Heart left ventricle (tissue), 16 donors: ENCODE measurements around the gene SMPD3. TPM values are rescaled to one million over a fixed set of nuclear protein-coding genes. Genes with fewer than 3 reads are reported as not detected.

ENCODE experiments used
- ATAC-seq, 4 donors: fragments of 200-7000 bp; cut with Tn5 transposase; one replicate each; pipeline ENCODE4 v1.9.1; 2020 to 2022; ENCODE audit warnings: moderate library complexity in 4 of 4, mild to moderate bottlenecking in 3 of 4, moderate number of reproducible peaks in 1 of 4
- DNase-seq, 5 donors: peaks; one replicate each; pipeline ENCODE4 v3.0.0-alpha.2; 2020
- H3K27ac ChIP-seq, 12 donors: fragments of 200-600 bp; sonication (generic) in 4 of 12; one replicate each; pipeline versions ENCODE4 v1.5.0 to v1.8.0; 2016 to 2022; ENCODE audit warnings: mild to moderate bottlenecking in 2 of 12
- H3K27me3 ChIP-seq, 9 donors: fragments of 200-600 bp; sonication (generic) in 2 of 9; one replicate each; pipeline versions ENCODE4 v1.5.1 to v1.8.0; 2016 to 2022; ENCODE audit warnings: mild to moderate bottlenecking in 3 of 9
- H3K36me3 ChIP-seq, 9 donors: fragments of 200-600 bp; sonication (generic) in 2 of 9; one replicate each; pipeline versions ENCODE4 v1.5.0 to v1.8.0; 2018 to 2022; ENCODE audit warnings: mild to moderate bottlenecking in 2 of 9
- H3K4me1 ChIP-seq, 12 donors: fragments of 200-600 bp; sonication (generic) in 4 of 12; one replicate each; pipeline versions ENCODE4 v1.5.0 to v1.8.0; 2016 to 2022; ENCODE audit warnings: mild to moderate bottlenecking in 3 of 12
- H3K4me3 ChIP-seq, 12 donors: fragments of 200-600 bp; sonication (generic) in 4 of 12; one replicate each; pipeline versions ENCODE4 v1.5.0 to v1.8.0; 2017 to 2022; ENCODE audit warnings: mild to moderate bottlenecking in 9 of 12, moderate library complexity in 4 of 12
- H3K9me3 ChIP-seq, 12 donors: fragments of 200-600 bp; sonication (generic) in 4 of 12; one replicate each; pipeline versions ENCODE4 v1.5.0 to v1.8.0; 2016 to 2022; ENCODE audit warnings: mild to moderate bottlenecking in 1 of 12
- POLR2A ChIP-seq, 2 donors: fragments of 450-650 bp; IDR thresholded peaks; one replicate each; pipeline ENCODE4 v1.6.1; 2017; ENCODE audit warnings: antibody characterized with exemption in 2 of 2, mild to moderate bottlenecking in 2 of 2, moderate library complexity in 2 of 2
- WGBS, 4 donors: extraction: QIAGEN DNeasy Blood & Tissue Kit in 2 of 4; methylation state at CpG; one replicate each; pipeline versions ENCODE4 v1.1.5 to v1.1.7; 2013 to 2018; 5-methylcytosine and 5-hydroxymethylcytosine counted together
- intact Hi-C, 10 donors: fragments of 100-400 bp; cut with DNase I; formaldehyde crosslinking; loops; one replicate each; pipeline versions ENCODE4 v1.11.1 to v1.14.2; 2022
- polyA plus RNA-seq, 2 donors: library from polyadenylated mRNA; stranded (reverse); fragments of 200-250 nt; gene quantifications; one replicate each; pipeline ENCODE4 v1.2.3, GENCODE V29; 2013
- total RNA-seq, 9 donors: library from RNA; depleted of rRNA in 2 of 9; stranded (reverse); fragments of >200 nt in 2 of 9; fragmentation: NEBNext Ultra II Directional in 3 of 9; extraction: Animal tissue kit (Norgen Biotek cat#: 25700) in 3 of 9; gene quantifications; one replicate each; pipeline versions ENCODE4 v1.1.0 to v1.2.4, GENCODE V29; 2016 to 2023
- TF ChIP-seq, protein P1 (sequence below), 12 donors: fragments of 200-600 bp; sonication (generic) in 4 of 12; IDR thresholded peaks; one replicate each; pipeline versions ENCODE4 v1.5.0 to v1.8.0; 2018 to 2022; ENCODE audit warnings: antibody characterized with exemption in 12 of 12, mild to moderate bottlenecking in 5 of 12
- donor health status: ischemic (EF 13 %, LVEDD 7.1; RV severe dilation, severe dysfunction).
- donor health status: healthy with polysubstance abuse.
- donor health status: DM: no; HTN: yes; CAD: no.
- donor health status: DM: no; HTN: no; CAD: no.
- donor health status: ischemic (EF 25% LVEDD 6.9; RV normal size, moderate dysfunction).
- donor health status: ischemic (EF 25% LVEDD 5.7; RV mildly dilated, moderate dysfunction).
- donor health status: healthy.
- donor health status: DM: yes; HTN: yes; CAD: no.
- donor health status: ischemic (EF 35%, LVEDD 5.7; RV mildly dilated, moderate dysfunction).
- donor health status: nonischemic (EF 11% LVEDD 7.7; RV severe dilation, severe dysfunction).
- donor health status: DM: yes; HTN: yes; CAD: no.
- donor health status: PGD.
- donor health status: ischemic (EF 29% LVEDD 5.4; RV normal size, mild dysfunction).
- donor health status: nonischemic (EF 23%, LVEDD 6.1; RV moderate dilation, normal function).

Gene SMPD3
- total and polyA plus RNA-seq, 11 donors, result 0.07 to 14.4 (median 0.17) TPM; not detected in 3

DNA sequence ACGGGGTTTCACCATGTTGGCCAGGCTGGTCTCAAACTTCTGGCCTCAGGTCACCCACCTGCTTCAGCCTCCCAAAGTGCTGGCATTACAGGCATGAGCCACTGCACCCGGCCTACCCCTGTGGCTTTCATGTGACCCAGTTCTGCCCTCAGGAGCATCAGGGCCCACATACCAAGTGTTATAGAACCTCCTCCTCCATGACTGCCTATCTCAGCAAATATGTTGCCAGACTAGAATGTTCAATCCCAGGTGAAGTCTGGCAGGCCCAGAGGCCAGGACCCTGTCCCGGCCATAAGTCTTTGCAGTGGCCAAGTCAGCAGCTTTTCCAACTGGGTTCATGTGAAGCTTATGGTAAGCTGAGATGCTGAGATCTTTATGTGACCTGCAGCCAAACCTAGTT is 9.8 kb upstream of the SMPD3 start:
- H3K27ac ChIP-seq, result no peak overlapping the region
- WGBS, 4 donors, result 90 to 99% (median 95%) methylated on average over 3 of the region's 3 CpGs
- no peak for TF ChIP-seq POLR2A (IDR thresholded peaks at IDR 0.05)
- TF ChIP-seq, protein P1, sequence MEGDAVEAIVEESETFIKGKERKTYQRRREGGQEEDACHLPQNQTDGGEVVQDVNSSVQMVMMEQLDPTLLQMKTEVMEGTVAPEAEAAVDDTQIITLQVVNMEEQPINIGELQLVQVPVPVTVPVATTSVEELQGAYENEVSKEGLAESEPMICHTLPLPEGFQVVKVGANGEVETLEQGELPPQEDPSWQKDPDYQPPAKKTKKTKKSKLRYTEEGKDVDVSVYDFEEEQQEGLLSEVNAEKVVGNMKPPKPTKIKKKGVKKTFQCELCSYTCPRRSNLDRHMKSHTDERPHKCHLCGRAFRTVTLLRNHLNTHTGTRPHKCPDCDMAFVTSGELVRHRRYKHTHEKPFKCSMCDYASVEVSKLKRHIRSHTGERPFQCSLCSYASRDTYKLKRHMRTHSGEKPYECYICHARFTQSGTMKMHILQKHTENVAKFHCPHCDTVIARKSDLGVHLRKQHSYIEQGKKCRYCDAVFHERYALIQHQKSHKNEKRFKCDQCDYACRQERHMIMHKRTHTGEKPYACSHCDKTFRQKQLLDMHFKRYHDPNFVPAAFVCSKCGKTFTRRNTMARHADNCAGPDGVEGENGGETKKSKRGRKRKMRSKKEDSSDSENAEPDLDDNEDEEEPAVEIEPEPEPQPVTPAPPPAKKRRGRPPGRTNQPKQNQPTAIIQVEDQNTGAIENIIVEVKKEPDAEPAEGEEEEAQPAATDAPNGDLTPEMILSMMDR (IDR thresholded peaks at IDR 0.05), result no peak
- H3K4me3 ChIP-seq, result no peak overlapping the region
- H3K36me3 ChIP-seq, result no peaks in the 10 kb centered on the region
- no peak for DNase-seq
- H3K4me1 ChIP-seq, result no peaks in the 10 kb centered on the region
- ATAC-seq, result no peak
- peaks cover 0 to 2% (median 0%) of the 10 kb centered on the region in 9 donors for H3K27me3 ChIP-seq
- intact Hi-C loops, result no loop called here
- peaks cover 0 to 6% (median 0%) of the 10 kb centered on the region in 12 donors for H3K9me3 ChIP-seq

DNA sequence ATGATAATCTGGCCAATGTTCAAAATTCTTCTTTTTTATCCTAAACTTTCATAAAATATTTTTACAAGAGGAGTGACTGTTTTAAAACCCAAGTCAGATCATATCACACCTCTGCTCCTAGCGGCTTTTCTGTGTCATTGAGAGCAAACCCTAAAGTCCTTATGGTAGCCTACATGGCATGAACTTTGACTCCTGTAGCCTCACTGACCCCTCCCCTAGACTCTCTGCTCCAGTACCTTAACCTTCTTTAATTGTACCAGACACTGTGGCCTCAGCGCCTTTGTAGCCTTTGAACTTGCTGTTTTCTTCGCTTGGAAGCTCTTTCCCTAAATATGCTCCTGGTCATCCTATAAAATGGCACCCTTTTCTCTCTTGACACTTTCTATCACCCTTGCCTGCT is 7.3 kb upstream of the SMPD3 start:
- Histone ChIP-seq H3K27me3 (peaks cover 0 to 1% (median 0%) of the 10 kb centered on the region in 9 donors), H3K4me3 (no peak overlapping the region), H3K36me3 (no peaks in the 10 kb centered on the region), H3K27ac (no peak overlapping the region), H3K9me3 (no peaks in the 10 kb centered on the region), H3K4me1 (no peaks in the 10 kb centered on the region)
- TF ChIP-seq POLR2A (IDR thresholded peaks at IDR 0.05), result no peak
- intact Hi-C loops, result no loop called here
- DNase-seq, result no peak
- no peak for ATAC-seq
- 91 to 94% (median 93%) methylated on average over 3 of the region's 3 CpGs for WGBS, 4 donors

- DNase-seq (no peak), ATAC-seq (no peak)
- H3K27me3 ChIP-seq, result no peaks in the 10 kb centered on the region
- intact Hi-C loops, result no loop called here
- H3K4me3 ChIP-seq, result no peak overlapping the region
- H3K27ac ChIP-seq, result no peak overlapping the region
- H3K9me3 ChIP-seq, result no peaks in the 10 kb centered on the region
- WGBS, 4 donors, result 58 to 70% (median 68%) methylated on average over 5 of the region's 5 CpGs
- no peaks in the 10 kb centered on the region for H3K36me3 ChIP-seq
- TF ChIP-seq, protein P1 (IDR thresholded peaks at IDR 0.05), result no peak
- no peak for TF ChIP-seq POLR2A (IDR thresholded peaks at IDR 0.05)
- no peaks in the 10 kb centered on the region for H3K4me1 ChIP-seq
Measured at GRCh38 chr16:68454920-68455435, 6.7 kb upstream of the SMPD3 start.

DNA sequence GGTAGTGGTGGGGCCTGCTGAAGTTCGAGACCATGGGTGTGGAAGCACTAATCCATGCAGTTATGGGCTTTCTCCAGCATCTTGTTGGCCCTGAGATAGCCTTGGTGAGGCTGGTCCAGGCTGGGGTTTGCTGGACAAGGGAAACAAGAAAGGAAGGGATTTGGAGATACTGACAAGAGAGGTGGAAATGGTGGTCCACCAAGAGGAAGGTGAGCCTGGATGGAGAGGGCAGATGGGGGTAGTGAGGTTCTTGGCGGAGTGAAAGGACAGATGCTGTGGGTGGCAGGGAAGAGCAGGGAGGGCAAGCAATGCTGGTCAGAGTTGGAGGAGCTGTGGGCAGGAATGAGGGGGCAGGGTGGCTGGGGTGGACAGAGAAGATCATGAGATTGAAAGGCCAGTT is 5.5 kb upstream of the SMPD3 start:
- ATAC-seq (no peak), DNase-seq (no peak)
- no peaks in the 10 kb centered on the region for H3K9me3 ChIP-seq
- H3K4me3 ChIP-seq, result no peak overlapping the region
- no peaks in the 10 kb centered on the region for H3K27me3 ChIP-seq
- intact Hi-C loops, result no loop called here
- H3K36me3 ChIP-seq, result no peaks in the 10 kb centered on the region
- no peak overlapping the region for H3K27ac ChIP-seq
- TF ChIP-seq POLR2A (IDR thresholded peaks at IDR 0.05), result no peak
- TF ChIP-seq, protein P1 (IDR thresholded peaks at IDR 0.05), result no peak
- WGBS, 4 donors, result 87 to 93% (median 89%) methylated on average over 2 of the region's 2 CpGs
- peaks cover 0 to 6% (median 0%) of the 10 kb centered on the region in 12 donors for H3K4me1 ChIP-seq

GRCh38 chr16:68452176-68452575 is 3.9 kb upstream of the SMPD3 start:
- no peak for ATAC-seq
- TF ChIP-seq, protein P1 (IDR thresholded peaks at IDR 0.05), result no peak
- no peak for TF ChIP-seq POLR2A (IDR thresholded peaks at IDR 0.05)
- no peak for DNase-seq
- no peaks in the 10 kb centered on the region for H3K9me3 ChIP-seq
- H3K27ac ChIP-seq, result no peak overlapping the region
- H3K27me3 ChIP-seq, result peaks cover 0 to 3% (median 0%) of the 10 kb centered on the region in 9 donors
- H3K36me3 ChIP-seq, result no peaks in the 10 kb centered on the region
- H3K4me1 ChIP-seq, result peaks cover 0 to 19% (median 10%) of the 10 kb centered on the region in 12 donors
- 14 to 33% (median 28%) methylated on average over 1 of the region's 1 CpG for WGBS, 4 donors
- no peak overlapping the region for H3K4me3 ChIP-seq
- intact Hi-C loops, result no loop called here
